Measurements from ENCODE around the gene SP5.

GRCh38 chr2:170714381-170715061 is 616 bp upstream of the SP5 start:
- TF ChIP-seq POLR2A (IDR thresholded peaks at IDR 0.05) (no peak), CTCF (IDR thresholded peaks at IDR 0.05) (no peak)

Measured in esophagus squamous epithelium (tissue), 4 donors.